Measurements from ENCODE around the gene GRIP1.
A peak's percentile ranks its signal among the peaks of the same experiment; 100 is the strongest.

GRIP1 gene

GRCh38 chr12:66678338-66679275 lies at the start of gene GRIP1:
TSS of gene GRIP1 (minus strand) at chr12:66679076. CDS start at chr12:66678904, 172 bp downstream.
- no peak for DNase-seq (ENCODE audit: low read depth)

- DNase-seq (ENCODE audit: low read depth) = no peak
Observed at GRCh38 chr12:66726556-66726955, 47.7 kb upstream of the GRIP1 start.

- no peak for DNase-seq (ENCODE audit: low read depth)
Observed at GRCh38 chr12:66725031-66725430, 46.2 kb upstream of the GRIP1 start.

GRCh38 chr12:66724616-66725015 lies 45.7 kb upstream of the GRIP1 start:
- DNase-seq (ENCODE audit: low read depth) = no peak

GRCh38 chr12:66724026-66724425 lies 45.1 kb upstream of the GRIP1 start:
- DNase-seq (ENCODE audit: low read depth) = no peak

- DNase-seq (ENCODE audit: low read depth) = no peak
Observed at GRCh38 chr12:66719862-66720261, 41.0 kb upstream of the GRIP1 start.

- DNase-seq (ENCODE audit: low read depth) = no peak
Observed at GRCh38 chr12:66717036-66717673, 38.3 kb upstream of the GRIP1 start.

- DNase-seq (ENCODE audit: low read depth) = no peak
Observed at GRCh38 chr12:66716522-66716921, 37.6 kb upstream of the GRIP1 start.

- DNase-seq (ENCODE audit: low read depth) = no peak
Observed at GRCh38 chr12:66714709-66715108, 35.8 kb upstream of the GRIP1 start.

GRCh38 chr12:66713984-66714383 lies 35.1 kb upstream of the GRIP1 start:
- no peak for DNase-seq (ENCODE audit: low read depth)

- no peak for DNase-seq (ENCODE audit: low read depth)
Observed at GRCh38 chr12:66709893-66710292, 31.0 kb upstream of the GRIP1 start.

GRCh38 chr12:66709457-66709773 lies 30.5 kb upstream of the GRIP1 start:
- no peak for DNase-seq (ENCODE audit: low read depth)

GRCh38 chr12:66708704-66709456 lies 30.0 kb upstream of the GRIP1 start:
- DNase-seq (ENCODE audit: low read depth) = peak; percentile 2

- DNase-seq (ENCODE audit: low read depth) = no peak
Observed at GRCh38 chr12:66707002-66707697, 28.3 kb upstream of the GRIP1 start.

- DNase-seq (ENCODE audit: low read depth) = no peak
Observed at GRCh38 chr12:66699738-66700482, 21.0 kb upstream of the GRIP1 start.

- DNase-seq (ENCODE audit: low read depth) = no peak
Observed at GRCh38 chr12:66698558-66698957, 19.7 kb upstream of the GRIP1 start.

- no peak for DNase-seq (ENCODE audit: low read depth)
Observed at GRCh38 chr12:66697404-66697803, 18.5 kb upstream of the GRIP1 start.

- no peak for DNase-seq (ENCODE audit: low read depth)
Observed at GRCh38 chr12:66694666-66695613, 16.1 kb upstream of the GRIP1 start.

- DNase-seq (ENCODE audit: low read depth) = peak; percentile 47
Observed at GRCh38 chr12:66693901-66694513, 15.1 kb upstream of the GRIP1 start.

GRCh38 chr12:66692986-66693385 lies 14.1 kb upstream of the GRIP1 start:
- no peak for DNase-seq (ENCODE audit: low read depth)

All from stromal cell of bone marrow (primary cell).